Stimulated activated naive CD8-positive, alpha-beta T cell treated with anti-CD3 and anti-CD28 coated beads, Interleukin-15, Interleukin-2, amounts not matched to agents 100 U/mL and 50 U/mL, for 24 hours (primary cell): ENCODE data around the gene IFT43.

Source experiments
- ATAC-seq: fragments of 150-1000 bp; cut with Tn5 transposase; one replicate; pipeline ENCODE4 v1.10.0; 2021
- DNase-seq: peaks from one replicate; pipeline ENCODE4 v3.0.0; 2021

The IFT43 gene

DNA sequence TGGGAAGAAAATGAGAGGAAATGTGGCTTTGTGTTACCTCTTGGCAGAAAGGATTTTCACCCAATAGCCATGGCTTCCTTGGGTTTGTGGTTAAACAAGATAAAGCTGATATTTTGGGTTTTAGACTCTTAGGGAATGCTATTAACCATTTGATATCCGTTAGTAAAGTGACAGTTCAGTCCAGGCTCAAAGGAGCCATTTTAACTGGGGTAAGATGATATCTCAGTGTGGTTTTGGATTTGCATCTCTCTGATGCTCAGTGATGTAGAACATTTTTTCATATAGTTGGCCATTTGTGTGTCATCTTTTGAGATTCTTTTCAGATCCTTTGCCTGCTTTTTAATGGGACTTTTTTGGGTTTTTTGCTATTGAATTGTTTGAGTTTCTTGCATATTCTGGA lies 30.1 kb downstream of the IFT43 start:
- DNase-seq = no peak
- no peak for ATAC-seq

DNA sequence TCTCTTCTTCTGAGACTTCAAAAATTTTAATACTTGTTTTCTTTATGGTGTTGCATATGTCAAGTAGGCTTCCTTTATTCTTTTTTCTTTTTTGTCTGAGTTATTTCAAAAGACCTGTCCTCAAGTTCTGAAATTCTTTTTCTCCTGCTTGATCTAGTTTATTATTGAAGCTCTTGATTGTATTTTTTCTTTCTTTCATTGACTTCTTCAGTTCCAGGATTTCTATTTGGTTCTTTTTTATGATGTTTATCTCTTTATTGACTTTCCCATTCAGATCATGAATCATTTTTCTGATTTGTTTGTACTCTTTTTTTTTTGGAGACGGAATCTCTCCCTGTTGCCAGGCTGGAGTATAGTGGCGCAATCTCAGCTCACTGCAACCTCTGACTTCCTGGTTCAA lies 34.1 kb downstream of the IFT43 start:
- no peak for DNase-seq
- ATAC-seq = no peak

- DNase-seq (no peak), ATAC-seq (no peak)
These were observed 37.4 kb downstream of the IFT43 start for GRCh38 chr14:76022991-76023390.

DNA sequence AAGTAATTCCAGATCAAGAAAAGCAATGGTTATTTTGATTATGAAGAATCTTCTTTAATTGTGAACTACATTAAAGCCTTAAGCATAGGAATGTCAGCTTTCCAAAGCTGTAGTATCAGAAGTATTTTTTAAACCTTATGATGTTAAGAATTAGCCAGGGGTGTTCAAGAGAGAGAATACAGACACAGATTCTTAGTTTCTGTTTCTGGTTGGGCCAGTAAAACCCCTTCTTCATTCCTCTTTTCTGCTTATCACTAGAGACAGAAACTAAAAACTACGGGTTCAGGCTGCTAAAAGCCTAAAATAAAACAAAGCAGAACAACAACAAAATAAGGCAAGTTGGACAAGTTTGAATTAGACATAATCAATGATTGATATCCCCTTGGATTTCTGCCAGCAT lies 38.2 kb downstream of the IFT43 start:
- no peak for DNase-seq
- ATAC-seq = no peak

- DNase-seq (no peak), ATAC-seq (no peak)
These were observed 38.8 kb downstream of the IFT43 start for GRCh38 chr14:76024211-76024907.

DNA sequence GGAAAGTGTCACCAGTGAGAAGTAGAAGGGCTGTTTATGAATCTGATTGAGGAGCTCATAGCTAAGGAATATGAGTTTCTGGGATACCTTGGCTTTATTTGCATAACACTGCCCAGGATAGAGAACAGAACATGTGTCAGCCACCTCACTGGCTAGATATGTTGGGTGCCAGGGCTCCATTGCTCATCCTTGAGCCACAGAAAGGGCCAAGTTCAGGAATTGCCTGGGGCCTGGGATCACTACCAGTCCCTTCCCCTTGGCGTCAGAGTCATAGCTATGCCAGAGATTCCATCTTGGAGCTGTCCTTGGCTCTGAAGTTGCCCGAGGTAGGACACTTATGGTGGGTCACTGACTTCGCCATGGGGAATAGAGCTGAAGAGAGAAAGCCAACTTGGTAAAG lies 49.0 kb downstream of the IFT43 start:
- ATAC-seq = no peak
- no peak for DNase-seq

- no peak for ATAC-seq
- DNase-seq = no peak
These were observed 55.1 kb downstream of the IFT43 start for GRCh38 chr14:76040704-76041103.

DNA sequence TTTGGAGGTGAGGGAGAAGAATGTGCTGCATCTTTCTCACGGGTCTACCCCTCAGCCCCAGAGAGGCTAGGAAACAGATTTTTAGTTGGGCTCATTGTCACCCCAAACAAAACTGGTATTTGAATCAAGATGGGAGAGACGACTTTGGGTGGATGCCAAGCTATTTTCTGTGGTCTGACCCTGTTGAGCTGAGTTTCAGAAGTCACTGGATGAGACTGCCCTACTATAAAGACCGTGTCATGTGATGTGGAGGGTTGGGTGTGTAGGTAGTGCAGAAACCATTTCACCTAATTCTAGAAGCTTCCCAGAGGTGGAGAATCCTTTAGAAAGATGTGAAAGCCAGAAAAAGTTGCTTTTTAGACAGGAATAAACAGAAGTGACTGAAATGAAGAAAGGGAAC lies 60.2 kb downstream of the IFT43 start:
- DNase-seq (no peak), ATAC-seq (no peak)

DNA sequence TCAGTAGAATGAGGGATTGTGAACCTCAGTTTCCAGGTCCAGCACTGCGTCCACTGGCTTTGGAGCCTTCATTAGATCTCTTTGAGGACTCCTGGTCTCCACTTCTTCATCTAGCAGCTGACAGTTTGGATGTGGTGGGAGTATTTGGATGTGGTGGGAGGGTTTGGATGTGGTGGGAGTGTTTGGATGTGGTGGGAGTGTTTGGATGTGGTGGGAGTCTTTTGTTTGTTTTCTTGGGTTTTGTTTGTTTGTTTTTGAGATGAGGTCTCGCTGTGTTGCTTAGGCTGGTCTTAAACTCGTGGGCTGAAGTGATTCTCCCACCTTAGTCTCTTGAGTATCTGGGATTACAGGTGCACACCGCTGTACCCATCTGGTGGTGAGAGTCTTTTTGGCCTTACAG lies 64.7 kb downstream of the IFT43 start:
- DNase-seq (no peak), ATAC-seq (no peak)

DNA sequence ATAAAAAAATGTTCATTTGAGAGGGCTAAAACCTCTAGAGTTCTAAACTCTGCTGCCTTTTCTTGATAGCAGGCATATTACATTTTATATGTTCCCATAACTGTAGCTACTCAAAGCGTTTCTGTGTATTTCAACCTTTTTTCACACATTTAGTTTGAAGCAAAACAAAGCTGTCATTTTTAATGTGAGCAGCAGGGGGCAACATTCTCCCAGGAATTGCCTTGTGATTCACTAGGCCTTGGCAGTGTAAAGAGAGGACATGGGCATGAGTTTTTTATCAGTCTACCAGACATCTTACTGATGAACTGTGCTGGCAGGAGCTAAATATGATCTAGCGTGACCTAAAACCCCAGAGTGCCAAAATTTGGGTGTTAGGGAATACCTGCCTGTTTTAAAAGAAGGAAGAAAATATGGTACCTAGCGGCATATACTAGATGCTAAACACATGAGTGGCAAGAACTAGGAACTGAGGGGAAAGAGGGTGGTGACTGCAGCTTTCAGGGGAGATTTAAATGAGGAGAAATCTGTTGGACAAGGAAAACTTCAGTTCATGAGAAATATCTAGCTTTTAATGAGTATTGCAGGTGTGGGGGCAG lies 65.3 kb downstream of the IFT43 start:
- ATAC-seq = no peak

DNA sequence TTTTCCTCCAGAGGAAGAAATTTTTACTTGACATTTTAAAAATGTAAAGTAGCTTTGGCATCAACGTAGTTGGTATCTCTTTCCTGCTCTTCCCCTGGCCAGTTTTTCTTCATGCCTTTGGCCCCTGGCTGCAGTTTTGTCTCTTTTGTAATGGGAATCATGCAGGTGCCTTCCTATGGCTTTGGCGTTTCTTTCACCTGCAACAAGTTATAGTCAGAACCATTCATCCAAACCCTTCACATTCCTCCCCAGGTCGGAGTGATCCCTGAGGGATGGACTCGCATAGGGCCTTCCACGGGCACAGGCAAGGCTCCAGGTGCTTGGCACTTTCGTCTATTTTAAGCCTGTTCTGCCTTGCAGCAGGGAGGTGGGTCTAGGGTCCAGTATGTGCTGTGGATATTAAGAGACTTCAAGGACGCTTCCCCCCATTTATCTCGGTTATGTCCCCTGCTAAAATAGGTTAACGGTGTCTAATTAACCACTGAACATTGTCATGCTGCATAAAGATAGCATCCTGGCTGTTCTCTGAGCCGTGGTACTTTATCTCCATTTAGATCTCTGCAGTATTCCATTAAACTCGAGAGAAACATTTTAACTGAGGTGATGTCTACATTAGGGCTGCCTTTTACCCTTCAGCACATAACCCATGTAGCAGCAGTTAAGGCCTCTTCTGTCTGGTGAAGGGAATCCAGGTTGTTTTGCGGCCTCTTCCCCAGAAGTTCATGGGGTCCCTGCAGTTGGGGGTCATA lies 66.3 kb downstream of the IFT43 start:
- DNase-seq = no peak
- no peak for ATAC-seq

More for the DNA sequence above, 65.3 kb downstream of the IFT43 start:
- DNase-seq = peak; percentile 48

DNA sequence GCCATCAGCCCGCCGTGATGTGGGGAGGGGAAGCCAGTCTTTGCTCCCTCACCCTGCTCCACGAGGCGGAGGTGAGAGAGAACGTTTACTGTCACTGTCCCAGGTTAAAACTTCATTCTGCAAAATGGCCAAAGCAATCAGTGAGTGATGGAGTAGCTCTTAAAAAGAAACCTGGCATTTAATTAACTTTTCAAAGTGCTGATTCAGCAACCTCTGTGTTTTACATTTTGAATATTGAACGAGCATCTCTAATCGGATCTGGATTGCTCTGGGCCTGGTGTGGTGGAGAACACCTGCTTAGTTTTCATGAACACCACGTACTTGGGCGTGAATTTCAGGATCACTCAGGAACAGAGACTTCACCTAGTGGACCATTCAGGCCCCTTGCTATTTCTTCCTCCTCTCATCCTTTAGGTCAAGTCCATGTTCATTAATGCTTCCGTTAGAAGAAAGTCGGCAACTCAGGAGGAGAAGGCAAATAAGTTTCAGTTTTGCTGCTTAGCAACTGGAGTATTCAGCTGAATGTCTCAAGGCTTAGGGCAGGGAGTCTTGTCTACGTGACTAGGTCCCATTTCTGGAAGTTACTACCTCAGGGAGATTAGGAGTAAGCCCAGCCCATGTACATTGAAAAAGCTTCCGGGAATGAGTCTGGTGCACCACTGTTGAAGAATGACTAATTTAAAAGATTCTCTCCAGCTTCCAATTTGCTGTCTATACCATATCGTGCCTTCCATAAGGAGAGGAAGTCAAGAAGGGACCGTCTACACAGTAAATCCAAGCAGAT lies 68.2 kb downstream of the IFT43 start:
- ATAC-seq (no peak), DNase-seq (no peak)

- DNase-seq (no peak), ATAC-seq (no peak)
These were observed 69.8 kb downstream of the IFT43 start for GRCh38 chr14:76055330-76055729.

DNA sequence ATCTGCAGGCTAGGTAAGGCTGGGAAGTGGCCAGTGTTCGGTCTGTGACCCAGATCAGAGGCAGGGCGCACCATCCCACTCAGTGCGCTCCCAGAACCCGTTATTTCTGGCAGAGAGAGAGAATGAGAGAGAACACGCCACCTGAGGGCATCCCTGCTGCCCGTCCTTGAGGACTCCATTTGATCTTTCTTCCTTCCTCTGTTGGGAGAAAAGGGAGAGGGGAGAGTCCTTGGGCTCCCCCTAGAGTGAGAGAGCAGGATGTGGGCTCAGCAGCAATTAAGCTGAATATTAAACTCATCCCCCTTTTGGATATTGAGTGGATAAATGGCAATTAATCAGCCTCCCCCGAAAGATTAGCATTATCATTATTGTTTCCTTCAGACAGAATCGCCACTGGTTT lies 70.6 kb downstream of the IFT43 start:
- no peak for DNase-seq

GRCh38 chr14:76057914-76058313 lies 72.4 kb downstream of the IFT43 start:
- DNase-seq = no peak
- ATAC-seq = no peak

More for the DNA sequence above, 70.6 kb downstream of the IFT43 start:
- no peak for ATAC-seq

DNA sequence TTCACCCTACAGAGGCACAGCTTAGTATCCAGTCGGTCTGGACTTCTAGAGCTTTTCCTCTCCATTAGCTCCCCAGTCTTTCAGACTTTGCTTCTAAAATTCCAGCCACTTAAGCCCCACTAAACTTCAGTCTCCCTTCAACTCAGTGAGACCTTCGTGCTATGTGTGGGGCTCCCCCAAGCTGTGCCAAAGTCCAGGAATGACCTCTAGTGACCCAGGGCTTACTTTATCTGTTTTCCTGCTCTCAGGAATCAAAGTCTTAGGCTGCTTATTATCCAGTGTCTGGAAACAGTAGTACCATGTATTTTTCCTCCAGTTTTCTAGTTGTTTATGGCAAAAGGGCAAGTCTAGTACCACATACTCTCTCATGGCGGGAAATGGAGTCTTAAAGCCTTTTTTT lies 77.8 kb downstream of the IFT43 start:
- no peak for DNase-seq
- ATAC-seq = no peak

- DNase-seq (no peak), ATAC-seq (no peak)
These were observed 80.0 kb downstream of the IFT43 start for GRCh38 chr14:76065519-76065918.

- no peak for DNase-seq
- no peak for ATAC-seq
These were observed 82.0 kb downstream of the IFT43 start for GRCh38 chr14:76067536-76067935.

GRCh38 chr14:76073717-76074116 lies 88.2 kb downstream of the IFT43 start:
- ATAC-seq = no peak
- DNase-seq = no peak

GRCh38 chr14:76077340-76077739 lies 91.8 kb downstream of the IFT43 start:
- no peak for ATAC-seq
- no peak for DNase-seq

GRCh38 chr14:76078501-76078900 lies 92.9 kb downstream of the IFT43 start:
- DNase-seq (no peak), ATAC-seq (no peak)

DNA sequence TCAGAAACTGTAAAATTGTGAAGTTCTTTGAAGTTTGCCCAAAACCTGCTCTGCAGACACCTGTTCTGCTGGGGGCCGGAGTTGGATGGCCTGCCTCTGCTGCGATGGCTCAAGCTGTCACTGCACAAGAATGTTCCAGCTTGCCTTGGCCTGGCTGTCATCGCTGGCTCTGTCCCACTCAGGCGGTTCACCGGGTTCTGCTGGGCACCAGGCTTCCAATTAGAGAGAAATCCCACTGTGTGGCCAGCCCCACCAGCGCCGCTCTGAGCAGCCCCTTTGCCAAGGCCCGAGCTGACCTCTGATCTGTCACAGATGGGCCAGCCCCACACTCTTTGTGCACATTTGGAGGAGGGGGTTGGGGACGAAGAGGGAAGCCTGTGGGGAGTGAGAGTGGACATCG lies 94.5 kb downstream of the IFT43 start:
- no peak for ATAC-seq

DNA sequence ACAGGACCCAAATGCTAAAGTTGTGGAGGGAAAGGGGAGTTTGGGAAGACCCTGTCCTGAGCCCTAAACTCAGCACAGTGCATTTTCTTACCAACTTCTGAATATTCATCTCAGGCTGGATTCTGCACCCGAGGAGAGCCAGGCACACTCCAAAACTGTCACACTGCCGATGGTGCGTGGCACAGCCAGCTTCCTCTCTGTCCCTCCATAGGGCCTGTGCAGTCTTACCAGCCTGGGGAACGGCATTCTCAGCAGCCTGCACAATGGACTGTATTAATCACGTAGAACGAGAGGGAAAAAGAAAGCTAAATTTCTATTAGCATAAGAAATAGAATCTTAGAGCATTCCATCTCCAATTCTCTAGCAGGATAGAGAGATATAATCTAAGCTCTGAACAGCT lies 94.9 kb downstream of the IFT43 start:
- DNase-seq = no peak
- ATAC-seq = no peak

More for the DNA sequence above, 94.5 kb downstream of the IFT43 start:
- DNase-seq = no peak
